ENCODE measurements around the gene ZFR2. TPM values are rescaled to one million over a fixed set of nuclear protein-coding genes. Genes with fewer than 3 reads are reported as not detected.

Gene ZFR2
- polyA plus RNA-seq, 1 of the 3 experiments (the other 2 are of a cell fraction), result 0.44 TPM

DNA sequence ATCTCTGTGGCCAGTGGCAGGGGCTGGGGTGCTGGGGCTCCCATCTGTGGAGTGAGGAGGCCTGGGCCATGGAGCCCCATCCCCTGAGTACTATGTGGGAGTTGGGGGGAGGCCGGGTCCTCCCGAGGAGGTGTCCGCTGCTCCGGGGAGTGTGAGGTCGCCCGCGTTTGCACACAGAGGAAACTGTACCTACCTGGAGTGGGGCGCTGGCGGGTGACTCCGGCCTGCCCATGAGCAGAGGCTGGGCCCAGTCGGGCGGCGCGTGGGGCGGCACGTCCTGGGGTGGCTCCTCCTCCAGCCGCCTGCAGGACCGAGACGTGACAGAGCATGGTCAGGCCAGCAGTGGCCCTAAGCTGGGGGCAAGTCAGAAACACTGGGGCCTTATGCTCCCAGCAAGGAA, 48.8 kb downstream of the ZFR2 start (continued):
- TF ChIP-seq, protein P1, sequence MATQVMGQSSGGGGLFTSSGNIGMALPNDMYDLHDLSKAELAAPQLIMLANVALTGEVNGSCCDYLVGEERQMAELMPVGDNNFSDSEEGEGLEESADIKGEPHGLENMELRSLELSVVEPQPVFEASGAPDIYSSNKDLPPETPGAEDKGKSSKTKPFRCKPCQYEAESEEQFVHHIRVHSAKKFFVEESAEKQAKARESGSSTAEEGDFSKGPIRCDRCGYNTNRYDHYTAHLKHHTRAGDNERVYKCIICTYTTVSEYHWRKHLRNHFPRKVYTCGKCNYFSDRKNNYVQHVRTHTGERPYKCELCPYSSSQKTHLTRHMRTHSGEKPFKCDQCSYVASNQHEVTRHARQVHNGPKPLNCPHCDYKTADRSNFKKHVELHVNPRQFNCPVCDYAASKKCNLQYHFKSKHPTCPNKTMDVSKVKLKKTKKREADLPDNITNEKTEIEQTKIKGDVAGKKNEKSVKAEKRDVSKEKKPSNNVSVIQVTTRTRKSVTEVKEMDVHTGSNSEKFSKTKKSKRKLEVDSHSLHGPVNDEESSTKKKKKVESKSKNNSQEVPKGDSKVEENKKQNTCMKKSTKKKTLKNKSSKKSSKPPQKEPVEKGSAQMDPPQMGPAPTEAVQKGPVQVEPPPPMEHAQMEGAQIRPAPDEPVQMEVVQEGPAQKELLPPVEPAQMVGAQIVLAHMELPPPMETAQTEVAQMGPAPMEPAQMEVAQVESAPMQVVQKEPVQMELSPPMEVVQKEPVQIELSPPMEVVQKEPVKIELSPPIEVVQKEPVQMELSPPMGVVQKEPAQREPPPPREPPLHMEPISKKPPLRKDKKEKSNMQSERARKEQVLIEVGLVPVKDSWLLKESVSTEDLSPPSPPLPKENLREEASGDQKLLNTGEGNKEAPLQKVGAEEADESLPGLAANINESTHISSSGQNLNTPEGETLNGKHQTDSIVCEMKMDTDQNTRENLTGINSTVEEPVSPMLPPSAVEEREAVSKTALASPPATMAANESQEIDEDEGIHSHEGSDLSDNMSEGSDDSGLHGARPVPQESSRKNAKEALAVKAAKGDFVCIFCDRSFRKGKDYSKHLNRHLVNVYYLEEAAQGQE (IDR thresholded peaks at IDR 0.05; ENCODE audit: low read depth, low read length), result no peak
- TF ChIP-seq FOXM1 (IDR thresholded peaks at IDR 0.05; ENCODE audit: low read depth), result no peak

DNA sequence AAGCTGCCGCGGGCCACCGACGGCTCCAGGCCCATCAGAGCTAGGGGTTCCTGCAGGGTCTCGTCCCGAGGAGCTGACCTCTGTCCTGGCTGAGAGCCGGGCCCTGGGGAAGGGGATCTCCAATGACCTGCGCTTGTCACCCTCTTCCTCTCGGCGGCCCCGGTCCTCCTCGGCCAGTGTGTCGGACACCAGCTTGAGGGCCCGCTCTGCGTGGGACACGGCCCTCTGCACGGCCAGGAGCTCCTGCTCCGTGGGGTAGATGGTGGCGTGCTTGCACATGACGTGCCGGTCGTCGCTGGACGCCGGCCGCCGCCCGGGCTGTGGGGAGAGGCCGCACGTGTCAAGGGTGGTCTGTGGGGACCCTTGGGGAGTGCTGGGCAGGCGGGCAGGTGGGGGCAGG, 49.9 kb downstream of the ZFR2 start:
- Histone ChIP-seq H3K4me1 (ENCODE audit: control insufficient read depth in 1 of 2, insufficient read depth in 2 of 2, low read depth in 1 of 2, low read length in 1 of 2) (no peaks in the 10 kb centered on the region), H3K9ac (no peak overlapping the region), H3K9me2 (no peaks in the 10 kb centered on the region), H3K9me3 (no peaks in the 10 kb centered on the region), H3F3A (replicated peaks; ENCODE audit: insufficient read depth) (no peaks in the 10 kb centered on the region), H3K27ac (ENCODE audit: low read depth in 2 of 2, low read length in 1 of 2) (no peak overlapping the region), H3K79me2 (ENCODE audit: insufficient read depth) (no peaks in the 10 kb centered on the region), H3K36me3 (replicated peaks in 1 of 2; ENCODE audit: control insufficient read depth in 1 of 2, insufficient read depth in 2 of 2, low read length in 1 of 2) (no peaks in the 10 kb centered on the region), H3K4me3 (ENCODE audit: low read depth in 2 of 2, low read length in 1 of 2) (no peak overlapping the region), H3K4me2 (no peak overlapping the region), H3K27me3 (ENCODE audit: insufficient read depth) (no peaks in the 10 kb centered on the region), H4K20me1 (ENCODE audit: insufficient read depth) (no peaks in the 10 kb centered on the region), H2AFZ (ENCODE audit: low read depth) (no peak overlapping the region)
- ChIA-PET CTCF (interaction anchor here (1.1 kb wide), 1 partner anchor 30 kb away, joined by 4 read pairs; no protein-coding TSS in a partner anchor), POLR2A (no interaction called here)
- TF ChIP-seq NRF1 (IDR thresholded peaks at IDR 0.05; ENCODE audit: low read depth, low read length) (no peak), MEF2A (IDR thresholded peaks at IDR 0.05; ENCODE audit: borderline replicate concordance, low read depth) (no peak), SIN3A (IDR thresholded peaks at IDR 0.05; ENCODE audit: borderline replicate concordance, low read depth, low read length) (no peak), EP300 (IDR thresholded peaks at IDR 0.05; ENCODE audit: borderline replicate concordance in 1 of 2, low read depth in 1 of 2, low read length in 1 of 2) (no peak), TAF1 (IDR thresholded peaks at IDR 0.05; ENCODE audit: borderline replicate concordance, low read depth, low read length) (no peak), FOXM1 (IDR thresholded peaks at IDR 0.05; ENCODE audit: low read depth) (no peak), RFX5 (IDR thresholded peaks at IDR 0.05; ENCODE audit: low read length) (no peak), RAD21 (IDR thresholded peaks at IDR 0.05; ENCODE audit: low read length) (no peak)
- TF ChIP-seq, protein P2, sequence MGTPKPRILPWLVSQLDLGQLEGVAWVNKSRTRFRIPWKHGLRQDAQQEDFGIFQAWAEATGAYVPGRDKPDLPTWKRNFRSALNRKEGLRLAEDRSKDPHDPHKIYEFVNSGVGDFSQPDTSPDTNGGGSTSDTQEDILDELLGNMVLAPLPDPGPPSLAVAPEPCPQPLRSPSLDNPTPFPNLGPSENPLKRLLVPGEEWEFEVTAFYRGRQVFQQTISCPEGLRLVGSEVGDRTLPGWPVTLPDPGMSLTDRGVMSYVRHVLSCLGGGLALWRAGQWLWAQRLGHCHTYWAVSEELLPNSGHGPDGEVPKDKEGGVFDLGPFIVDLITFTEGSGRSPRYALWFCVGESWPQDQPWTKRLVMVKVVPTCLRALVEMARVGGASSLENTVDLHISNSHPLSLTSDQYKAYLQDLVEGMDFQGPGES (IDR thresholded peaks at IDR 0.05; ENCODE audit: low read depth, low read length), result no peak
- TF ChIP-seq, protein P3, sequence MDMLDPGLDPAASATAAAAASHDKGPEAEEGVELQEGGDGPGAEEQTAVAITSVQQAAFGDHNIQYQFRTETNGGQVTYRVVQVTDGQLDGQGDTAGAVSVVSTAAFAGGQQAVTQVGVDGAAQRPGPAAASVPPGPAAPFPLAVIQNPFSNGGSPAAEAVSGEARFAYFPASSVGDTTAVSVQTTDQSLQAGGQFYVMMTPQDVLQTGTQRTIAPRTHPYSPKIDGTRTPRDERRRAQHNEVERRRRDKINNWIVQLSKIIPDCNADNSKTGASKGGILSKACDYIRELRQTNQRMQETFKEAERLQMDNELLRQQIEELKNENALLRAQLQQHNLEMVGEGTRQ (IDR thresholded peaks at IDR 0.05; ENCODE audit: borderline replicate concordance, low read depth, low read length), result no peak
- TF ChIP-seq, protein P1 (IDR thresholded peaks at IDR 0.05; ENCODE audit: low read depth, low read length), result no peak
- TF ChIP-seq, protein P4, sequence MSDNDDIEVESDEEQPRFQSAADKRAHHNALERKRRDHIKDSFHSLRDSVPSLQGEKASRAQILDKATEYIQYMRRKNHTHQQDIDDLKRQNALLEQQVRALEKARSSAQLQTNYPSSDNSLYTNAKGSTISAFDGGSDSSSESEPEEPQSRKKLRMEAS (IDR thresholded peaks at IDR 0.05; ENCODE audit: low read depth), result no peak
- TF ChIP-seq, protein P5, sequence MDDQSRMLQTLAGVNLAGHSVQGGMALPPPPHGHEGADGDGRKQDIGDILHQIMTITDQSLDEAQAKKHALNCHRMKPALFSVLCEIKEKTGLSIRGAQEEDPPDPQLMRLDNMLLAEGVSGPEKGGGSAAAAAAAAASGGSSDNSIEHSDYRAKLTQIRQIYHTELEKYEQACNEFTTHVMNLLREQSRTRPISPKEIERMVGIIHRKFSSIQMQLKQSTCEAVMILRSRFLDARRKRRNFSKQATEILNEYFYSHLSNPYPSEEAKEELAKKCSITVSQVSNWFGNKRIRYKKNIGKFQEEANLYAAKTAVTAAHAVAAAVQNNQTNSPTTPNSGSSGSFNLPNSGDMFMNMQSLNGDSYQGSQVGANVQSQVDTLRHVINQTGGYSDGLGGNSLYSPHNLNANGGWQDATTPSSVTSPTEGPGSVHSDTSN (IDR thresholded peaks at IDR 0.05), result no peak
- TF ChIP-seq, protein P6, sequence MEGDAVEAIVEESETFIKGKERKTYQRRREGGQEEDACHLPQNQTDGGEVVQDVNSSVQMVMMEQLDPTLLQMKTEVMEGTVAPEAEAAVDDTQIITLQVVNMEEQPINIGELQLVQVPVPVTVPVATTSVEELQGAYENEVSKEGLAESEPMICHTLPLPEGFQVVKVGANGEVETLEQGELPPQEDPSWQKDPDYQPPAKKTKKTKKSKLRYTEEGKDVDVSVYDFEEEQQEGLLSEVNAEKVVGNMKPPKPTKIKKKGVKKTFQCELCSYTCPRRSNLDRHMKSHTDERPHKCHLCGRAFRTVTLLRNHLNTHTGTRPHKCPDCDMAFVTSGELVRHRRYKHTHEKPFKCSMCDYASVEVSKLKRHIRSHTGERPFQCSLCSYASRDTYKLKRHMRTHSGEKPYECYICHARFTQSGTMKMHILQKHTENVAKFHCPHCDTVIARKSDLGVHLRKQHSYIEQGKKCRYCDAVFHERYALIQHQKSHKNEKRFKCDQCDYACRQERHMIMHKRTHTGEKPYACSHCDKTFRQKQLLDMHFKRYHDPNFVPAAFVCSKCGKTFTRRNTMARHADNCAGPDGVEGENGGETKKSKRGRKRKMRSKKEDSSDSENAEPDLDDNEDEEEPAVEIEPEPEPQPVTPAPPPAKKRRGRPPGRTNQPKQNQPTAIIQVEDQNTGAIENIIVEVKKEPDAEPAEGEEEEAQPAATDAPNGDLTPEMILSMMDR (IDR thresholded peaks at IDR 0.05), result no peak
- TF ChIP-seq, protein P7, sequence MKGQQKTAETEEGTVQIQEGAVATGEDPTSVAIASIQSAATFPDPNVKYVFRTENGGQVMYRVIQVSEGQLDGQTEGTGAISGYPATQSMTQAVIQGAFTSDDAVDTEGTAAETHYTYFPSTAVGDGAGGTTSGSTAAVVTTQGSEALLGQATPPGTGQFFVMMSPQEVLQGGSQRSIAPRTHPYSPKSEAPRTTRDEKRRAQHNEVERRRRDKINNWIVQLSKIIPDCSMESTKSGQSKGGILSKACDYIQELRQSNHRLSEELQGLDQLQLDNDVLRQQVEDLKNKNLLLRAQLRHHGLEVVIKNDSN (IDR thresholded peaks at IDR 0.05; ENCODE audit: borderline replicate concordance, low read depth), result no peak
- 85% methylated on average over 12 of the region's 31 CpGs for WGBS (ENCODE audit: low lambda C conversion rate)
- no peak for DNase-seq
